IMR-90 (cell line): ENCODE results near the gene ATXN7L3.

ENCODE experiments used
- POLR2A ChIP-seq: IDR thresholded peaks from 2 replicates; pipeline ENCODE4 v1.6.1; 2012; ENCODE audit warnings: mild to moderate bottlenecking, low read depth, low read length
- RCOR1 ChIP-seq: IDR thresholded peaks from 2 replicates; pipeline ENCODE4 v1.6.1; 2012; ENCODE audit warnings: mild to moderate bottlenecking, low read length, improper control_type of control experiment; ENCODE audit not compliant: insufficient replicate concordance

DNA sequence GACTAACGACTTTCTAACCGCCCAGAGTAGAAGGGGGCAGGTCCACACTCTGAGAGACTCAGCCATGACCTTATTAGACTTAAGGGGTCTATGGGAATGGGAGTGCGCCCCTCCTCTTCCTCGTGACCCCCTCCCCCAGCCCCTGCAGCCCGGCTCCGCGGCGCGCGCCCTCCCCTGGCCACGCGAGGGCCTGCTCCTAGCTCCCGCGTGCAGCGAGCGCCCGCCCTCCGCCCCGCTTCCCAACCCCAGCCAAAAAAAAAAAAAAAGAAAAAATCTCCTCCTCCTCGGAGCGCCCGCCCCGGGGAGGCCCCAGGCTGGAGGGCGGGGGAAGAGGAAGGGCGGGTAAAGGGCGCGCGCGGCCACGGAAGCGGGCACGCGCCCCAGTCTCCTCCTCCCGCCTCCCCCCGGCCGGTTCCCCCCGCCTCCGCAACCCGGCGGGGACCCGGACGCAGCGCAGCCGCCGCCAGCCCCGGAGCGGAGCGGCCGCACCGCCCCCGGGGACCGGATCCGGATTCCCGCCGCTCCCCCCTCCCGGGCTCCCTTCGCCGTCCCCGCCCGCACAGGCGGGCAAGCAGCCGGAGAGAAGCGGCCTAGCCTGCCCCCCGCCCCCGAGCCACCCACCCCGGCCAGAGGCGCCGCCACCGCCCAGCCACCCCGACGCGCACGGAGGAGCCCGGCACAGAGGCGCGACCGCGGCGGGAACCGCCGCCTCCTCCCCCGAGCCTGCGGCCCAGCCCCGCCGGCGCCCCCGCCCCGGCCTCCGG, 18.8 kb upstream of the ATXN7L3 start:
- TF ChIP-seq POLR2A (peak; percentile 42; the same call in 1 of the 2 replicates), RCOR1 (no peak)
